Measurements from ENCODE around the gene SLC1A7.

GRCh38 chr1:53080769-53081168, 61.7 kb downstream of the SLC1A7 start:
- TF ChIP-seq CTCF (IDR thresholded peaks at IDR 0.05), result no peak
- no peak for TF ChIP-seq POLR2AphosphoS5 (IDR thresholded peaks at IDR 0.05; ENCODE audit: low read depth, low read length)
- no peak for TF ChIP-seq SIN3A (IDR thresholded peaks at IDR 0.05; ENCODE audit: borderline replicate concordance, insufficient read depth, low read depth, low read length)
- no peak for TF ChIP-seq REST (IDR thresholded peaks at IDR 0.05; ENCODE audit: insufficient read depth in 1 of 2, low read depth in 2 of 2, low read length in 1 of 2)
